Ishikawa (cell line): ENCODE data around the gene DPT.

Source experiments
- CEBPB ChIP-seq: IDR thresholded peaks from 2 replicates; pipeline ENCODE4 v1.6.1; 2012
- CREB1 ChIP-seq: IDR thresholded peaks from 2 replicates; pipeline ENCODE4 v1.6.1; 2012; ENCODE audit warnings: low read depth
- EGR1 ChIP-seq: IDR thresholded peaks from 2 replicates; pipeline ENCODE4 v1.6.1; 2012
- EP300 ChIP-seq: IDR thresholded peaks from 2 replicates; pipeline ENCODE4 v1.6.1; 2012; ENCODE audit warnings: borderline replicate concordance
- FOXM1 ChIP-seq: IDR thresholded peaks from 2 replicates; pipeline ENCODE4 v1.6.1; 2012; ENCODE audit warnings: low read depth, borderline replicate concordance
- NFIC ChIP-seq: IDR thresholded peaks from 2 replicates; pipeline ENCODE4 v1.6.1; 2012
- RAD21 ChIP-seq: IDR thresholded peaks from 2 replicates; pipeline ENCODE4 v1.6.1; 2012; ENCODE audit warnings: low read depth
- TAF1 ChIP-seq: IDR thresholded peaks from 2 replicates; pipeline ENCODE4 v1.6.1; 2012; ENCODE audit warnings: low read depth, mild to moderate bottlenecking
- TCF12 ChIP-seq: IDR thresholded peaks from 2 replicates; pipeline ENCODE4 v1.6.1; 2012; ENCODE audit warnings: low read depth
- YY1 ChIP-seq: IDR thresholded peaks from 2 replicates; pipeline ENCODE4 v1.6.1; 2012; ENCODE audit warnings: low read depth
- ZBTB7A ChIP-seq: IDR thresholded peaks from 2 replicates; pipeline ENCODE4 v1.6.1; 2012; ENCODE audit warnings: low read depth
- TF ChIP-seq, protein P1 (sequence below): IDR thresholded peaks from 2 replicates; pipeline ENCODE4 v1.6.1; 2012
- TF ChIP-seq, protein P2 (sequence below): IDR thresholded peaks from 2 replicates; pipeline ENCODE4 v1.6.1; 2012; ENCODE audit warnings: low read depth, mild to moderate bottlenecking

DNA sequence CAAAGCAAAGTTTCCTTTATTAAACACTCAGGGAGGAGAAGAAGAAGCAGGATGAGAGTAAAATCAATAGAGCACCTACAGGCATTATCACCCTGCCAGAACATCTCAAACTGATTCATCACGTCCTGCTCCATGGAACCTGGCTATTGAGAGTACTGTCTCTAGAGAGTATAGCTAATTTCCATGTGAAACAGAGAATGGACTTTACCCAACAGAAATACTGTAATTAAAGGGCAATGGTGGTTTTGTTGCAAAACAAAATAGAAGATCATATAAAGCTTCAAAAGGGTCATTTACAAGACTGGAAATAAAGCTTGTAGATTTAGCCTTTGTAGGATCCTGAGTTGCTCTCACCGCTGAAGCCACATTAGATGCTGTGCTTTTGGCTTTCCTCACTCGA lies 83.3 kb downstream of the DPT start:
- no peak for TF ChIP-seq RAD21
- TF ChIP-seq FOXM1: no peak
- no peak for TF ChIP-seq CREB1
- TF ChIP-seq EGR1: no peak
- TF ChIP-seq ZBTB7A: no peak
- TF ChIP-seq YY1: no peak
- TF ChIP-seq, protein P1, sequence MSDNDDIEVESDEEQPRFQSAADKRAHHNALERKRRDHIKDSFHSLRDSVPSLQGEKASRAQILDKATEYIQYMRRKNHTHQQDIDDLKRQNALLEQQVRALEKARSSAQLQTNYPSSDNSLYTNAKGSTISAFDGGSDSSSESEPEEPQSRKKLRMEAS: no peak
- no peak for TF ChIP-seq EP300
- no peak for TF ChIP-seq CEBPB
- TF ChIP-seq NFIC: no peak
- TF ChIP-seq TCF12: no peak
- TF ChIP-seq, protein P2, sequence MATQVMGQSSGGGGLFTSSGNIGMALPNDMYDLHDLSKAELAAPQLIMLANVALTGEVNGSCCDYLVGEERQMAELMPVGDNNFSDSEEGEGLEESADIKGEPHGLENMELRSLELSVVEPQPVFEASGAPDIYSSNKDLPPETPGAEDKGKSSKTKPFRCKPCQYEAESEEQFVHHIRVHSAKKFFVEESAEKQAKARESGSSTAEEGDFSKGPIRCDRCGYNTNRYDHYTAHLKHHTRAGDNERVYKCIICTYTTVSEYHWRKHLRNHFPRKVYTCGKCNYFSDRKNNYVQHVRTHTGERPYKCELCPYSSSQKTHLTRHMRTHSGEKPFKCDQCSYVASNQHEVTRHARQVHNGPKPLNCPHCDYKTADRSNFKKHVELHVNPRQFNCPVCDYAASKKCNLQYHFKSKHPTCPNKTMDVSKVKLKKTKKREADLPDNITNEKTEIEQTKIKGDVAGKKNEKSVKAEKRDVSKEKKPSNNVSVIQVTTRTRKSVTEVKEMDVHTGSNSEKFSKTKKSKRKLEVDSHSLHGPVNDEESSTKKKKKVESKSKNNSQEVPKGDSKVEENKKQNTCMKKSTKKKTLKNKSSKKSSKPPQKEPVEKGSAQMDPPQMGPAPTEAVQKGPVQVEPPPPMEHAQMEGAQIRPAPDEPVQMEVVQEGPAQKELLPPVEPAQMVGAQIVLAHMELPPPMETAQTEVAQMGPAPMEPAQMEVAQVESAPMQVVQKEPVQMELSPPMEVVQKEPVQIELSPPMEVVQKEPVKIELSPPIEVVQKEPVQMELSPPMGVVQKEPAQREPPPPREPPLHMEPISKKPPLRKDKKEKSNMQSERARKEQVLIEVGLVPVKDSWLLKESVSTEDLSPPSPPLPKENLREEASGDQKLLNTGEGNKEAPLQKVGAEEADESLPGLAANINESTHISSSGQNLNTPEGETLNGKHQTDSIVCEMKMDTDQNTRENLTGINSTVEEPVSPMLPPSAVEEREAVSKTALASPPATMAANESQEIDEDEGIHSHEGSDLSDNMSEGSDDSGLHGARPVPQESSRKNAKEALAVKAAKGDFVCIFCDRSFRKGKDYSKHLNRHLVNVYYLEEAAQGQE: no peak
- TF ChIP-seq TAF1: no peak
